Kidney glomerular epithelial cell (primary cell): ENCODE measurements around the gene VWA5B2.
A peak's percentile ranks its signal among the peaks of the same experiment; 100 is the strongest.

Source experiments
- DNase-seq: peaks from one replicate; lab custom pipeline; 2025; lab: John Stamatoyannopoulos, UW

VWA5B2 gene

DNA sequence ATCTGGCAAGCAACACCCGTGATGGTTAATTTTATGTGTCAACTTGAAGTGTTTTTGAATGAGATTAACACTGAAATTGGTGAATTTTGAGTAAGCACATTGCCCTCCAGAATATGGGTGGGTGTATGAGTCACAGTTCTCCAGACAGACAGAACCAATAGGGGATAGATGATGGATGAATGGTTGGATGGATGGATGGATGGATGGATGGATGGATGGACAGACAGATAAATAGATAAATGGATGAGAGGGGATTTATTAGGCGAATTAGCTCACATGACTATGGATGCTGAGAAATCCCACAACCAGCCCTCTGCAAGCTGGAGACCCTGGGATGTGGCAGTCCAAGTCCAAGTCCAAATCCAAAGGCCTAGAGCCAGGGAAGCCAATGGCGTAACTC is 5.4 kb upstream of the VWA5B2 start:
- DNase-seq = no peak

DNA sequence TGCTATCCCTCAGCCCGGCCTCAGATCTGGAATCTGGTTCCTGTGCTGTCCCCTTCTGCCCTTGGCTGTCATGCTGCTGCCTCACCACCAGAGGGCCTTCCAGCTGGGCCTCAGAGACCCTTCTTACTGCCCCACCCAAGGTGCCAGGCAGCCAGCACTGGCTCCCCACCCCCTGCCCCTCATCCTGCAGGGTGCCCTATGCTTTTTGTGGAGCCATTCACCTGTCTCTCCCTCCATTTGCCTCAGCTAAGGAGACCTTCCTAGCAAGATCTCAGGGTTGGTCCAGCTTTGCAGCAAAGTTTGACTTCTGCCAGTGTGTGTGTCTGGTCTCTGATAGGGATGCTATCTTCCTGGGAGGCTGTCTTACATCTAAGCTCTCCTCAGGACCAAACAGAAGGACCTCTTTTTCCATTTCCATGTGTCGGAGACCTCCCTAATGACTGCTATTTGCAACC is 1.9 kb upstream of the VWA5B2 start:
- DNase-seq = peak; percentile 7

GRCh38 chr3:184228376-184229137 is 828 bp upstream of the VWA5B2 start:
- no peak for DNase-seq

- no peak for DNase-seq
Measured at GRCh38 chr3:184230081-184230602, 757 bp downstream of the VWA5B2 start.

- no peak for DNase-seq
Measured at GRCh38 chr3:184230603-184231528, 1.5 kb downstream of the VWA5B2 start.

- no peak for DNase-seq
Measured at GRCh38 chr3:184231671-184232070, 2.3 kb downstream of the VWA5B2 start.

DNA sequence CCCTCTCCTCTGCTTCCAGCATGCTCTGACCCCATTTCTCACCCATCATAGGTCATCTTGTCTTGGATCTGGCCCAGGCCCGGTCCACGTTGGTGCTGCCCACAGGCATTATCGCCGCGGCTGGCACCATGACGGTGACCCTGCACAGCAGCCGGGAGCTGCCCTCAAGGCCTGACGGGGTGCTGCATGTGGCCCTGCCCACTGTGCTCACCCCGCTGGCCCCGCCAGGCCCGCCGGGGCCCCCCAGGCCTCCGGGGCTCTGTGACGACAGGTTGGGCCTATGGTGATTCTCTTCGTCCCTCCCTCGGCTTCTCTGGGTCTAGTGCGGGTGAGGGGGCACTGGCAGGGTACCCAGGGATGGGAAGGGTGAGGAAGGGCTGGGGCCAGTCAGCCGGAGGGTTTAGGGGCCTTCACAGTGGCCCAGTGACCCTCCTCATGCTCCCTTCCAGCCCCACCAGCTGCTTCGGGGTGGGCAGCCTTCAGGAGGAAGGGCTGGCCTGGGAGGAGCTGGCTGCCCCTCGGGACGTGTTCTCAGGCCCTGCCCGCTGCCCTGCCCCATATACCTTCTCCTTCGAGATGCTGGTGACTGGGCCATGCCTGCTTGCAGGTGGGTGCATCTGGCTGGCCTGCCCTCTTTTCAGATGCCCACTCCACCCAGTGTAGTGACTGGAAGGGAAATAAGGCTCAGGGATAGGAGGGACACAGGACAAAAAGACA is 3.9 kb downstream of the VWA5B2 start:
- DNase-seq = no peak

GRCh38 chr3:184234224-184234623 is 4.8 kb downstream of the VWA5B2 start:
- peak; percentile 69 for DNase-seq

DNA sequence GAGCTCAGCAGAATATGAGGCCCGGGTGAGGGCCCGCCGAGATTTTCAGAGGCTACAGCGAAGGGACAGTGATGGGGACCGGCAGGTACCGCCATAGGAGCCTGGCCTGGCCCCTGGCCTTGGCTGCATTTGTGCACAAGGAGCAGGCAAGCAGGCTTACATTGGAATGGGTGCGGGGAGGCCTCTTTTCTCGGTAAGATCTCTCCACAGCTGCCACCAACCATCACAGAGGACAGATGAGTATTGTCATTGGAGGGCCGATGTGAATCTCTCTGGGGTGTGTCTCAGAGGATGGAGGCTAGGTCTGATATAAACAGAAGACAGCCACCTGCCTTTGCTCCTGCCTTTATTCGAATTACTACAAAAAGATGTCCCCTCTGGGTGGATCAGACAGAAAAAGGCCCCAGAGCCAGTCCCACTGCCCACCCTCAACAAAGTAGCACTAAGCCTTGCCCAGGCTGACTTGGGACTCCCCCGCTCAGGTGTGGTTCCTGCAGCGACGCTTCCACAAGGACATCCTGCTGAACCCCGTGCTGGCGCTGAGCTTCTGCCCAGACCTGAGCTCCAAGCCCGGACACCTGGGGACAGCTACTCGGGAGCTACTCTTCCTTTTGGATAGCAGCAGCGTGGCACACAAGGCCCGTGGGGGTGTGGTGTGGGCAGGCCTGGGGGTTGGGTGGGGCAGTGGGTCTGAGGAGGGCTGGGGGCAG is 5.4 kb downstream of the VWA5B2 start:
- DNase-seq = no peak

GRCh38 chr3:184235381-184236032 is 6.1 kb downstream of the VWA5B2 start:
- no peak for DNase-seq

- DNase-seq = no peak
Measured at GRCh38 chr3:184236033-184236410, 6.6 kb downstream of the VWA5B2 start.

DNA sequence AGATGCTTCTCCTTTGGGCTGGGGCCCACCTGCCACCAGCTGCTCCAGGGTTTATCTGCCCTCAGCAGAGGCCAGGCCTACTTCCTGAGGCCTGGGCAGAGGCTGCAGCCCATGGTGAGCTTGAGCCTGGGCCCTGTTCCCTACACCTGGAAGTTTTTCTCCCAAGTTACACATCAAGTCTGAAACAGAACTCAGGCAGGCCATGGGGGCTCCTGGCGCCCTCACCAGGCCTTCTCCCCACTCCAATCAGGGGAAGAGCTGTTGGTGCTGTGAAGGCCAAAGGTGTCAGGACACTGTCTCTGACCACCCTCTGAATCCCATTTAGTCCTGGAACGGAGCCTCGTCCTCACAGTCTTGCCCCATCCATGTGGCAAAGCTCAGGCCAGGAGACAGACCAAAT is 7.3 kb downstream of the VWA5B2 start:
- no peak for DNase-seq

DNA sequence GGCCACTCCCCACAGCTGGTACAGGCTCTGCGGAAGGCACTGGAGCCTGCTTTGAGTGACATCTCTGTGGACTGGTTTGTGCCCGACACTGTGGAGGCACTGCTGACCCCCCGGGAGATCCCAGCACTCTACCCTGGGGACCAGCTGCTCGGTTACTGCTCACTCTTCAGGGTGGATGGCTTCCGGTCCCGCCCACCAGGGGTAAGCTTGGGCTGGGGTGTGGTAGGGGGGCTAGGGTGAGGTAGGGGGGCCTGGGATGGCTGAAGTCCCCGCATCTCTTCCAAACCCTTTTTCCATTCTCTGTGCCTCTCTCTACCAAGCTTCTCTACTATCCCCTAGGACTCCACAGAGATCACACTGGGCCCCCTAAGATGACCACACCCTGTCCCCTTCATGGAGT is 7.8 kb downstream of the VWA5B2 start:
- DNase-seq = no peak

- DNase-seq = no peak
Measured at GRCh38 chr3:184237807-184238206, 8.4 kb downstream of the VWA5B2 start.

DNA sequence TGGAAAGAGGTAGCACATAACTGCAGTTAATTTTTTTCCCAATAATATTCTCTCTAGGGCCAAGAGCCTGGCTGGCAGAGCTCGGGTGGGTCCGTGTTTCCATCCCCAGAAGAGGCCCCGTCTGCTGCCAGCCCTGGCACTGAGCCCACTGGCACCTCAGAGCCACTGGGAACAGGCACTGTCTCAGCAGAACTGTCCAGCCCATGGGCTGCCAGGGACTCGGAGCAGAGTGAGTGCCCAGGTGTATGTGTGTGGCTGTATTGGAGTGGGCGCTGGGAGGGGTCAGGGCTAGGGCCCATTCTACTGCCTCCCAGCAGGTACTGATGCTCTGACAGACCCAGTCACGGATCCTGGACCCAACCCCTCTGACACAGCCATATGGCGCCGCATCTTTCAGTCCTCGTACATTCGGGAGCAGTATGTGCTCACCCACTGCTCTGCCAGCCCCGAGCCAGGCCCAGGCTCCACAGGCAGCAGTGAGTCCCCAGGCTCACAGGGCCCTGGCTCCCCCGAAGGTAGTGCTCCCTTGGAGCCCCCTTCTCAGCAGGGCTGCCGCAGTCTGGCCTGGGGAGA is 8.9 kb downstream of the VWA5B2 start:
- no peak for DNase-seq

DNA sequence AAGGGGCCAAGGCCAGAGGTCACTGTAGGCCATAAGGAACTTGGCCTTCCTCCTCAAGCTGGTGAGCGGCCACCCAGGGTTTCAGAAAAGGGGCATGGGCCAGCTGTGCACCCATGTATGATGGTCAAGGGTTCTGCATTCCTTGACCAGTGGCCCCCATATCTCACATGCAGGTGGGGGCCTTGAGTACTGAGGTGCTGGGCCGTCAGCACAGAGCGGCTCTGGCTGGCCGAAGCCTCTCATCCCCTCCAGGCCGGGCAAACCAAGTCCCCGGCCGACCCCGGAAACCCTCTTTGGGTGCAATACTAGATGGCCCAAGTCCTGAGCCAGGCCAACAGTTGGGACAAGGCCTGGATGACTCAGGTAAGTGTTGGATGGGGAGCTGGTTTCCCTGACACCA is 9.8 kb downstream of the VWA5B2 start:
- no peak for DNase-seq

- no peak for DNase-seq
Measured at GRCh38 chr3:184239708-184240107, 10.3 kb downstream of the VWA5B2 start.

- DNase-seq = no peak
Measured at GRCh38 chr3:184240384-184241140, 11.2 kb downstream of the VWA5B2 start.

DNA sequence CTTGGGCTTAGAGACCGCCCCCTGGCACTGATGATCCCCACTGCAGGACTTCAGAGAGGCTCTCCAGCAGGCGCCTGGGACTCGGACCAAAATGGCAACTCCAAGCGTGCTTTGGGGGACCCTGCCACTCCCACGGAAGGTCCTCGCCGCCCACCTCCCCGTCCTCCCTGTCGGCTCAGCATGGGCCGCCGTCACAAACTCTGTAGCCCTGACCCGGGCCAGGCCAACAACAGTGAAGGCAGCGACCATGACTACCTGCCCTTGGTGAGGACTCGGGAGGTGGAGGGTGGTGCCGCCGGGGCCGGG is 11.7 kb downstream of the VWA5B2 start:
- no peak for DNase-seq
